ENCODE data around the gene NAP1L4.

NAP1L4 gene

GRCh38 chr11:2990617-2991451 lies 1.3 kb downstream of the NAP1L4 start:
- DNase-seq: no peak

- no peak for DNase-seq
Observed at GRCh38 chr11:2989551-2989950, 2.6 kb downstream of the NAP1L4 start.

GRCh38 chr11:2989006-2989405 lies 3.1 kb downstream of the NAP1L4 start:
- no peak for DNase-seq

GRCh38 chr11:2987881-2988861 lies 4.0 kb downstream of the NAP1L4 start:
- DNase-seq: no peak

- no peak for DNase-seq
Observed at GRCh38 chr11:2983908-2984307, 8.2 kb downstream of the NAP1L4 start.

- DNase-seq: no peak
Observed at GRCh38 chr11:2982214-2982613, 9.9 kb downstream of the NAP1L4 start.

GRCh38 chr11:2981130-2981529 lies 11.0 kb downstream of the NAP1L4 start:
- DNase-seq: no peak

GRCh38 chr11:2980168-2980840 lies 11.8 kb downstream of the NAP1L4 start:
- no peak for DNase-seq

- DNase-seq: no peak
Observed at GRCh38 chr11:2977113-2977512, 15.0 kb downstream of the NAP1L4 start.

GRCh38 chr11:2976294-2977063 lies 15.7 kb downstream of the NAP1L4 start:
- no peak for DNase-seq

- DNase-seq: no peak
Observed at GRCh38 chr11:2975594-2975993, 16.5 kb downstream of the NAP1L4 start.

GRCh38 chr11:2974272-2974671 lies 17.9 kb downstream of the NAP1L4 start:
- DNase-seq: no peak

- DNase-seq: no peak
Observed at GRCh38 chr11:2968341-2968900, 23.7 kb downstream of the NAP1L4 start.

GRCh38 chr11:2964782-2965181 lies 27.3 kb downstream of the NAP1L4 start:
- DNase-seq: no peak

- no peak for DNase-seq
Observed at GRCh38 chr11:2963761-2964160, 28.4 kb downstream of the NAP1L4 start.

GRCh38 chr11:2963112-2963754 lies 28.9 kb downstream of the NAP1L4 start:
- no peak for DNase-seq

GRCh38 chr11:2961080-2961479 lies 31.0 kb downstream of the NAP1L4 start:
- DNase-seq: no peak

GRCh38 chr11:2960139-2960538 lies 32.0 kb downstream of the NAP1L4 start:
- DNase-seq: no peak

GRCh38 chr11:2958251-2958650 lies 33.9 kb downstream of the NAP1L4 start:
- no peak for DNase-seq

GRCh38 chr11:2955906-2956476 lies 36.1 kb downstream of the NAP1L4 start:
- DNase-seq: no peak

- DNase-seq: no peak
Observed at GRCh38 chr11:2954263-2954662, 37.9 kb downstream of the NAP1L4 start.
